Loucy (cell line): ENCODE measurements around the gene PA2G4.

Source experiments
- EZH2phosphoT487 ChIP-seq: fragments of 200-600 bp; IDR thresholded peaks from 2 replicates; pipeline ENCODE4 v1.6.1; 2018; ENCODE audit warnings: antibody characterized with exemption, mild to moderate bottlenecking, moderate library complexity, borderline replicate concordance
- TF ChIP-seq, protein P1 (sequence below): fragments of 200-600 bp; sonication (generic); conservative IDR thresholded peaks from 2 replicates; pipeline ENCODE4 v1.5.1; 2014; ENCODE audit warnings: mild to moderate bottlenecking, antibody characterized with exemption, low read length

DNA sequence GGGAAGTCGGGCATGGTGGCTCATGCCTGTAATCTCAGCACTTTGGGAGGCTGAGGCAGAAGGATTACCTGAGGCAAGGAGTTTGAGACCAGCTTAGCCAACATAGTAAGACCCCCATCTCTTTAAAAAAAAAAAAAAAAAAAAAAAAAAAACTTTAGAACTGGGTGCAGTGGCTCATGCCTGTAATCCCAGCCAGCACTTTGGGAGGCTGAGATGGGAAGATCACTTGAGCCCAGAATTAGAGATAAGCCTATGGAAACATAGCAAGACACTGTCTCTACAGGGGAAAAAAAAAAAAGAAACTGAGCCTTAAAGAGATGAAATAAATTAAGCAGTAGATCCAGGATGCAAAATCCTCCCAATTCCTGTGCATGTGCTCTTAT lies 1.7 kb upstream of the PA2G4 start:
- TF ChIP-seq, protein P1, sequence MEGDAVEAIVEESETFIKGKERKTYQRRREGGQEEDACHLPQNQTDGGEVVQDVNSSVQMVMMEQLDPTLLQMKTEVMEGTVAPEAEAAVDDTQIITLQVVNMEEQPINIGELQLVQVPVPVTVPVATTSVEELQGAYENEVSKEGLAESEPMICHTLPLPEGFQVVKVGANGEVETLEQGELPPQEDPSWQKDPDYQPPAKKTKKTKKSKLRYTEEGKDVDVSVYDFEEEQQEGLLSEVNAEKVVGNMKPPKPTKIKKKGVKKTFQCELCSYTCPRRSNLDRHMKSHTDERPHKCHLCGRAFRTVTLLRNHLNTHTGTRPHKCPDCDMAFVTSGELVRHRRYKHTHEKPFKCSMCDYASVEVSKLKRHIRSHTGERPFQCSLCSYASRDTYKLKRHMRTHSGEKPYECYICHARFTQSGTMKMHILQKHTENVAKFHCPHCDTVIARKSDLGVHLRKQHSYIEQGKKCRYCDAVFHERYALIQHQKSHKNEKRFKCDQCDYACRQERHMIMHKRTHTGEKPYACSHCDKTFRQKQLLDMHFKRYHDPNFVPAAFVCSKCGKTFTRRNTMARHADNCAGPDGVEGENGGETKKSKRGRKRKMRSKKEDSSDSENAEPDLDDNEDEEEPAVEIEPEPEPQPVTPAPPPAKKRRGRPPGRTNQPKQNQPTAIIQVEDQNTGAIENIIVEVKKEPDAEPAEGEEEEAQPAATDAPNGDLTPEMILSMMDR, result no peak
- no peak for TF ChIP-seq EZH2phosphoT487
